Ascending aorta (tissue), 2 donors: ENCODE results near the gene FKBP7. TPM values are rescaled to one million over a fixed set of nuclear protein-coding genes. Genes with fewer than 3 reads are reported as not detected.
"Not testable (repeated sequence)": the region's sequence is repeated elsewhere in the genome, so short reads cannot be mapped to it uniquely, and the experiment has no call there.

ENCODE experiments used
- DNase-seq, 2 donors: peaks; one replicate each; pipeline ENCODE4 v3.0.0-alpha.2; 2019; ENCODE audit warnings: low spot score in 2 of 2
- H3K27ac ChIP-seq, 2 donors: fragments of 200-600 bp; sonication (generic); one replicate each; pipeline ENCODE4 v1.5.1; 2016 to 2017; ENCODE audit warnings: mild to moderate bottlenecking in 1 of 2
- H3K27me3 ChIP-seq: fragments of 200-600 bp; sonication (generic); one replicate; pipeline ENCODE4 v1.5.1; 2017
- H3K36me3 ChIP-seq, 2 donors: fragments of 200-600 bp; sonication (generic); one replicate each; pipeline ENCODE4 v1.5.1; 2016
- H3K4me1 ChIP-seq, 2 donors: fragments of 200-600 bp; sonication (generic); one replicate each; pipeline ENCODE4 v1.5.1; 2016 to 2017; ENCODE audit warnings: mild to moderate bottlenecking in 1 of 2
- H3K4me3 ChIP-seq, 2 donors: fragments of 200-600 bp; sonication (generic); one replicate each; pipeline ENCODE4 v1.5.1; 2016 to 2017; ENCODE audit warnings: mild to moderate bottlenecking in 1 of 2
- H3K9me3 ChIP-seq, 2 donors: fragments of 200-600 bp; sonication (generic); one replicate each; pipeline ENCODE4 v1.5.1; 2016
- intact Hi-C: fragments of 100-400 bp; cut with DNase I; formaldehyde crosslinking; loops from one replicate; pipeline ENCODE4 v1.15.1; 2023
- total RNA-seq: library from RNA; depleted of rRNA; stranded (reverse); fragments of >200 nt; gene quantifications from one replicate; pipeline ENCODE4 v1.1.0, GENCODE V29; 2016
- TF ChIP-seq, protein P1 (sequence below), 3 experiments: fragments of 200-600 bp in 2 of 3; fragments of 450-650 bp in 1 of 3; sonication (generic) in 2 of 3; IDR thresholded peaks; one replicate each; pipeline ENCODE4 v1.5.1; 2016 to 2019; ENCODE audit warnings: antibody characterized with exemption in 3 of 3, mild to moderate bottlenecking in 1 of 3, moderate library complexity in 1 of 3

FKBP7 gene
- total RNA-seq, 1 donor from 2014 or later, result 7.7 TPM

DNA sequence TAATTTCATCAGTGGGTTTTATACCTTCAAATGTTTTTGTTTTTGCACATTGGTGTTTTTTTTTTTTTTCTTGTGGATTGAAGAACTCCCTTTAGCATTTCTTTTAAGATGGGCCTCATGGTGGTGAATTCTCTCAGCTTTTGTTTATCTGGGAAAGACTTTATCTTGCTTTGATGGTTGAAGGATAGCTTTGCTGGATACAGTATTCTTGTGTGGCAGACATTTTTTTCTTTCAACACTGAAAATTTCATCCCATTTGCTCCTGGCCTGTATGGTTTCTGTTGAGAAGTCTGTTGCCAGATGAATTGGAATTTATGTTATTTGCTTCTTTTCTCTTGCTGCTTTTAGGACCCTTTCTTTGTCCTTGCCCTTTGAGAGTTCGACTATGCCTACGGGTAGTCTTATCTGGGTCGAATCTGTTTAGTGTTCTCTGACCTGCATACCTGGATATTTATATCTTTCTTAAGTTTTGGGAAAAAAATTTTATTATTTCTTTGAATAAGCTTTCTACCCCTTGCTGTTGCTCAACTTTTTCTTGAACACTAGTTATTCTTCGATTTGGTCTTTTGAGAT lies 53.1 kb downstream of the FKBP7 start:
- Histone ChIP-seq H3K36me3 (peaks cover 28 to 30% of the 10 kb centered on the region in 2 donors), H3K4me1 (no peaks in the 10 kb centered on the region), H3K27me3 (no peaks in the 10 kb centered on the region), H3K27ac (no peak overlapping the region), H3K9me3 (no peaks in the 10 kb centered on the region), H3K4me3 (no peak overlapping the region)
- DNase-seq, result no peak
- TF ChIP-seq, protein P1, sequence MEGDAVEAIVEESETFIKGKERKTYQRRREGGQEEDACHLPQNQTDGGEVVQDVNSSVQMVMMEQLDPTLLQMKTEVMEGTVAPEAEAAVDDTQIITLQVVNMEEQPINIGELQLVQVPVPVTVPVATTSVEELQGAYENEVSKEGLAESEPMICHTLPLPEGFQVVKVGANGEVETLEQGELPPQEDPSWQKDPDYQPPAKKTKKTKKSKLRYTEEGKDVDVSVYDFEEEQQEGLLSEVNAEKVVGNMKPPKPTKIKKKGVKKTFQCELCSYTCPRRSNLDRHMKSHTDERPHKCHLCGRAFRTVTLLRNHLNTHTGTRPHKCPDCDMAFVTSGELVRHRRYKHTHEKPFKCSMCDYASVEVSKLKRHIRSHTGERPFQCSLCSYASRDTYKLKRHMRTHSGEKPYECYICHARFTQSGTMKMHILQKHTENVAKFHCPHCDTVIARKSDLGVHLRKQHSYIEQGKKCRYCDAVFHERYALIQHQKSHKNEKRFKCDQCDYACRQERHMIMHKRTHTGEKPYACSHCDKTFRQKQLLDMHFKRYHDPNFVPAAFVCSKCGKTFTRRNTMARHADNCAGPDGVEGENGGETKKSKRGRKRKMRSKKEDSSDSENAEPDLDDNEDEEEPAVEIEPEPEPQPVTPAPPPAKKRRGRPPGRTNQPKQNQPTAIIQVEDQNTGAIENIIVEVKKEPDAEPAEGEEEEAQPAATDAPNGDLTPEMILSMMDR (IDR thresholded peaks at IDR 0.05), result no peak
- intact Hi-C loops, result no loop called here

DNA sequence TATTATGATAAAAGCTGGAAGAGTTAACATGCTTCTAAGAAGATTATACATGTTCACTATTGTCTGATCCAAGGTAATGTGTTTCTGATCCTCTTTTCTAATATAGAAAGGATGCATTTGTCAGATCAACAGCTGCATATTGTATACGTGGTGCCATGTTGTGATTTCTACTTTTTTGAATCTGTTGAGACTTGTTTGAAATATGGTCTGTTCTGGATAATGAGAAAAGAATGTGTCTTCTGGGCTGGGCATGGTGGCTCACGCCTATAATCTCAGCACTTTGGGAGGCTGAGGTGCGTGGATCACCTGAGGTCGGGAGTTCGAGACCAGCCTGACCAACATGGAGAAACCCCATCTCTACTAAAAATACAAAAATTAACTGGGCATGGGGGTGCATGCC lies 54.7 kb downstream of the FKBP7 start:
- H3K4me1 ChIP-seq, intact Hi-C loops, H3K4me3 ChIP-seq, H3K27me3 ChIP-seq, H3K27ac ChIP-seq, DNase-seq, H3K9me3 ChIP-seq: not testable (repeated sequence)
- peaks cover 14 to 16% of the 10 kb centered on the region in 2 donors for H3K36me3 ChIP-seq

DNA sequence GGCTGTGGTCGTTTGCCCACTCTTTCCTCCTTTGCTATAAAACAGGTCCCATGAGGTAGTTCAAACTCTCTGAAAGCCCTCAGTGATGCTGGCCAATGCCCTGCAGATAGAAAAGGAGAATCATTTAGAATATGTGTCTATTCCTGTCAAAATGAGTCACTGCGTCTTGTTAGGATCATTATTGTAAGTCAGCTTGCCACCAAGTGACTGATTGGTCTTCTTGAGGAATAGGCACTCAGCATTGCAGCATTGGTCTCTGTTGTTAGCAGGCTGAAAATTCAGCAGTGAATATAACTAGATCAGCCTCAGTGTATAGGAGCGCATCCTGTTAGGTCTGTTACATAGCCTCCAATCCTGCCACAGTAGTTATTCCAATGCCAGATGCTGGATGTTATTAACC lies 56.3 kb downstream of the FKBP7 start:
- intact Hi-C loops, result no loop called here
- Histone ChIP-seq H3K4me1 (no peaks in the 10 kb centered on the region), H3K9me3 (no peaks in the 10 kb centered on the region), H3K27me3 (no peaks in the 10 kb centered on the region), H3K27ac (no peak overlapping the region), H3K4me3 (no peak overlapping the region), H3K36me3 (peaks cover 8 to 11% of the 10 kb centered on the region in 2 donors)
- DNase-seq, result no peak
- TF ChIP-seq, protein P1 (IDR thresholded peaks at IDR 0.05), result no peak

DNA sequence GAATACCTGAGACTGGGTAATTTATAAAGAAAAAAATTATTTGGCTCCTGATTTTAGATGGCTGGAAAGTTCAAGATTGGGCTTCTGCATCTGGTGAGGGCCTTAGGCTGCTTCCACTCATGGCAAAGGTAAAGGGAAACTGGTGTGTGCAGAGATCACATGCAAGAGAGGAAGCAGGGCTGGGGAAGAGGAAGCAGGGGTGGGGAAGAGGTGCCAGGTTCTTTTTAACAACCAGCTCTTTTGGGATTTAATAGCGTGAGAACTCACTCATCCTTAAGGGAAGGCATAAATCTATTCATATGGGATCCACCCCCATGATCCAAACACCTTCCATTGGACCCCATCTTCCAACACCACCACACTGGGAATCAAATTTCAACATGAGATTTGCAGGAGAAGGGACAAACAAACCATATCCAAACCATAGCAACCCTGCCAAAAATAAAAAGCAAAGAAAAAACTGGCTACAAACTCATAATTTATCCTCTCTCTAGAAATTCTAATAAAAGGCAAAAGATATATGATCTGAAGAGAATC lies 57.9 kb downstream of the FKBP7 start:
- H3K27me3 ChIP-seq, result no peaks in the 10 kb centered on the region
- intact Hi-C loops, result no loop called here
- no peak for DNase-seq
- no peaks in the 10 kb centered on the region for H3K4me1 ChIP-seq
- TF ChIP-seq, protein P1 (IDR thresholded peaks at IDR 0.05), result no peak
- no peak overlapping the region for H3K4me3 ChIP-seq
- H3K36me3 ChIP-seq, result peaks cover 0 to 4% of the 10 kb centered on the region in 2 donors
- no peaks in the 10 kb centered on the region for H3K9me3 ChIP-seq
- H3K27ac ChIP-seq, result no peak overlapping the region

DNA sequence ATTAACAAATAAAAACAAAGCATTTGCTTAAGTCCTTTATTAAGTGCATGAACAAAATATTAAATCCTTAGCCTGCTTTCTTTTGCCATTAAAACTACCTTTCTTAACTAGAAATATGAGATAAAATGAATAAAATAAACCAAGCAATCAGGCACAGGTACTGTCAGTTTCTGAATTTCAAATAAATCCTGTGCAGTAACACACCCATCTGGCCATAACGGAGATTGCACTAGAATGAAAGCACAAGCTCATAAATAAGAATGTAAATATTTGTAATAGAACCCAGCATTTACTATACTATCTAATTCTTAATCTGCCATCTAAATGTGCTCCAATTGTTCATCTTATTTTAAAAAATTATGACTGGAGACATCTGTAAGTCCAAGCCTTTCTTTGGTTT lies 59.3 kb downstream of the FKBP7 start:
- DNase-seq, result no peak
- intact Hi-C loops, result no loop called here
- Histone ChIP-seq H3K4me3 (no peak overlapping the region), H3K27me3 (no peaks in the 10 kb centered on the region), H3K27ac (no peak overlapping the region), H3K9me3 (no peaks in the 10 kb centered on the region), H3K4me1 (no peaks in the 10 kb centered on the region), H3K36me3 (peaks cover 0 to 4% of the 10 kb centered on the region in 2 donors)
- TF ChIP-seq, protein P1 (IDR thresholded peaks at IDR 0.05), result no peak

DNA sequence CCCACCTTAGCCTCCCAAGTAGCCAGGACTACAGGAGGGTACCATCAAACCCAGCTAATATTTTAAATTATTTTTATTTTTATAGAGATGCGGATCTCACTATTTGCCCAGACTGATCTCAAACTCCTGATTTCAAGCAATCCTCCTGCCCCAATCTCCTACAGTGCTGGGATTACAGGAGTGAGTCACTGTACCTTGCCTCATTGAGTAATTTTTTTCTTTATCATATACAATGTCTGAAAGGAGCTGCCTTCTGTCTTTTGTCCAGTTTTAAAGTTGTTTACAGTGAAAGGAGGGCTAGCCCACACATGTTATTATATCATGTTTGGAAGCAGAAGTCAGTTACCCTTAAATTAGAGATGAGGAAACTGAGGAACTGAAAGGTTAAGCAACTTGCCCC lies 60.0 kb downstream of the FKBP7 start:
- H3K27me3 ChIP-seq, result no peaks in the 10 kb centered on the region
- no peaks in the 10 kb centered on the region for H3K4me1 ChIP-seq
- H3K36me3 ChIP-seq, result peaks cover 0 to 4% of the 10 kb centered on the region in 2 donors
- TF ChIP-seq, protein P1 (IDR thresholded peaks at IDR 0.05), result no peak
- H3K4me3 ChIP-seq, result no peak overlapping the region
- no peak for DNase-seq
- H3K27ac ChIP-seq, result no peak overlapping the region
- intact Hi-C loops, result no loop called here
- no peaks in the 10 kb centered on the region for H3K9me3 ChIP-seq
